Measurements from ENCODE around the gene DCD.

DNA sequence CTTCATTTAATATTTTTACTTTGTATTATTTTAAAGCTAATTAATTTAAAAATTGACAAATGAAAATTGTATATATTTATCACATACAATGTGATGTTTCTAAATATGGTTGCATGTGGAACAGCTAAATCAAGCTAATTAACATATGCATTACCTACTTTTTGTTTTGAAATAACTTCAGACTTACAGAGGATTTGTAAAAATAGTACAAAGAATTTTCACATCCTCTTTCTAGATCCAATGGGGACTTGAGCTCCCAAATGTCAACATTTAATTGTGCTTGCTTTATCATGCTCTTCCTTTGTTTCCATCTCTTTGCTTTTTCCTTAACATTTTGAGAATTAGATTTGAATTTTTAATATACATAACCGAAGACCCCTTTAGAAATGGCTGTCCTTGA, 6.6 kb downstream of the DCD start:
- TF ChIP-seq, protein P1, sequence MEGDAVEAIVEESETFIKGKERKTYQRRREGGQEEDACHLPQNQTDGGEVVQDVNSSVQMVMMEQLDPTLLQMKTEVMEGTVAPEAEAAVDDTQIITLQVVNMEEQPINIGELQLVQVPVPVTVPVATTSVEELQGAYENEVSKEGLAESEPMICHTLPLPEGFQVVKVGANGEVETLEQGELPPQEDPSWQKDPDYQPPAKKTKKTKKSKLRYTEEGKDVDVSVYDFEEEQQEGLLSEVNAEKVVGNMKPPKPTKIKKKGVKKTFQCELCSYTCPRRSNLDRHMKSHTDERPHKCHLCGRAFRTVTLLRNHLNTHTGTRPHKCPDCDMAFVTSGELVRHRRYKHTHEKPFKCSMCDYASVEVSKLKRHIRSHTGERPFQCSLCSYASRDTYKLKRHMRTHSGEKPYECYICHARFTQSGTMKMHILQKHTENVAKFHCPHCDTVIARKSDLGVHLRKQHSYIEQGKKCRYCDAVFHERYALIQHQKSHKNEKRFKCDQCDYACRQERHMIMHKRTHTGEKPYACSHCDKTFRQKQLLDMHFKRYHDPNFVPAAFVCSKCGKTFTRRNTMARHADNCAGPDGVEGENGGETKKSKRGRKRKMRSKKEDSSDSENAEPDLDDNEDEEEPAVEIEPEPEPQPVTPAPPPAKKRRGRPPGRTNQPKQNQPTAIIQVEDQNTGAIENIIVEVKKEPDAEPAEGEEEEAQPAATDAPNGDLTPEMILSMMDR (IDR thresholded peaks at IDR 0.05; ENCODE audit: low read depth, low read length), result no peak
- no peak for TF ChIP-seq EZH2phosphoT487 (IDR thresholded peaks at IDR 0.05; ENCODE audit: low read depth)

Measured in OCI-LY3 (cell line).